GM21360 (cell line): ENCODE measurements around the gene PHKA1.
A peak's percentile ranks its signal among the peaks of the same experiment; 100 is the strongest.
"Not testable (repeated sequence)": the region's sequence is repeated elsewhere in the genome, so short reads cannot be mapped to it uniquely, and the experiment has no call there.

ENCODE experiments used
- ATAC-seq: cut with Tn5 transposase; IDR thresholded peaks from one replicate; pipeline ENCODE4 v1.9.1; 2021; ENCODE audit warnings: mild to moderate bottlenecking, moderate library complexity; ENCODE audit not compliant: unreplicated experiment

The PHKA1 gene

GRCh38 chrX:72713599-72714477, at the start of gene PHKA1:
Gene PHKA1 (minus strand): TSS chrX:72714306. CDS start chrX:72713880, 426 bp downstream.
- peak; percentile 67 for ATAC-seq

DNA sequence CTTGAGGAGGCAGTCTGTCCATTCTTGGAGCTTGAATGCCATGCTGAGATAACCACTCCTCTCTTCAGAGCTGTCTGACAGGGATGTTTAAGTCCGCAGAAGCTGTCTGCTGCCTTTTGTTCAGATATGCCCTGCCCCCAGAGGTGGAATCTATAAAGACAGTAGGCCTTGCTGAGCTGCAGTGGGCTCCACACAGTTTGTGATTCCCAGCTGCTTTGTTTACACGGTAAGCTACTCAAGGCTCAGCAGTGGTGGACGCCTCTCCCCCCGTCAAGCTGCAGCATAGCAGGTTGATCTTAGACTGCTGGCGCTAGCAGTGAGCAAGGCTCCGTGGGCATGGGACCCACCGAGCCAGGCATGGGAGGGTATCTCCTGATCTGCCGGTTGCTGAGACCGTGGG, 46.3 kb upstream of the PHKA1 start:
- not testable (repeated sequence) for ATAC-seq

- not testable (repeated sequence) for ATAC-seq
Measured at GRCh38 chrX:72748545-72748944, 34.4 kb upstream of the PHKA1 start.

DNA sequence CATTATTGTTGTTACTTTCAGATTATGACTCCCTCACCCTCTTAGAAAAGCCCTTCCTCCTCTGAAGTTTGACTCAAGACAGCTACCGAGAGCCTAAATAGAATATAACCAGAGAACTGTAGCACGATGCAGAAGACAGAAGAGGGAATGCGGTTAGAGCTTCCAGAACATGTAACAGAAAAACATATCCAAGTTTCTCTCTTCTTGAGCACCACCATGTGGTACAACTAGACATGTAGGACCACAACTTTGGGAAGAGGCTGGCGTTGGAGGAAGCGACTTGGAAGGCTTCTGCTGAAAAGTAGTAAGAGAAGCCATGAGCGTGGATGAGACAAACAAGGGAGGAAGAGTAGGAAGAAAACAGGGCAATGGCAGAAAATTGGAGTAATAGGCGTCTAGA, 31.4 kb upstream of the PHKA1 start:
- not testable (repeated sequence) for ATAC-seq

- ATAC-seq, result no peak
Measured at GRCh38 chrX:72735561-72735960, 21.5 kb upstream of the PHKA1 start.

DNA sequence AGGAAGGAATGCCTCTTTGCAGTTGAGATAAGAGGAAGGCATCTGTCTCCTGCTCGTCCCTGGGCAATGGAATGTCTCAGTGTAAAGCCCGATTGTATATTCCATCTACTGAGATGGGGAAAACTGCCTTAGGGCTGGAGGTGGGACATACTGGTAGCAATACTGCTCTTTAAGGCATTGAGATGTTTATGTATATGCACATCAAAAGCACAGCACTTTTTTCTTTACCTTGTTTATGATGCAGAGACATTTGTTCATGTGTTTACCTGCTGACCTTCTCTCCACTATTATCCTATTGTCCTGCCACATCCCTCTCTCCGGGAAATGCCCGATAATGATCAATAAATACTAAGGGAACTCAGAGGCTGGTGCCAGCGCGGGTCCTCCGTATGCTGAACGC, 19.5 kb upstream of the PHKA1 start:
- ATAC-seq, result not testable (repeated sequence)

GRCh38 chrX:72727846-72728245, 13.7 kb upstream of the PHKA1 start:
- no peak for ATAC-seq

- ATAC-seq, result no peak
Measured at GRCh38 chrX:72716766-72717165, 2.7 kb upstream of the PHKA1 start.

DNA sequence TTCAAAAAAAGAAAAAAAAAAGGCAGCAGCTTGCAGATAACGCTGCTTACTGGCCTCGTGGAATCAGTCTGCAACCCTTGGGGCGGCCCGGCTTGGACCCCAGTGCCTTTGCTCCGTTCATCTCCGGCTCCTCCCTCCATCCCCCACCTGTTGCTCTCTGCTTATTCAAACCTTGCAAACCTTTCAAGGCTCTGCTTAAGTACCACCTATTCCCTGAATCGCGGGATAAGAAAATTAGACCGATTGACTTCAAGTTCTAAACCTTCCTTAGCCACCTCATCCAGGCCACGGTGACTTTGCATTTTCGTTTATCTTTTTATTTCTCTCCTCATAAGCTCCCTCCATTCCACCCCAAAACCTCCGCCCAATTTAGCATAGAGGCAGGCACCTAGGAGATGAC, 1.4 kb upstream of the PHKA1 start:
- no peak for ATAC-seq

DNA sequence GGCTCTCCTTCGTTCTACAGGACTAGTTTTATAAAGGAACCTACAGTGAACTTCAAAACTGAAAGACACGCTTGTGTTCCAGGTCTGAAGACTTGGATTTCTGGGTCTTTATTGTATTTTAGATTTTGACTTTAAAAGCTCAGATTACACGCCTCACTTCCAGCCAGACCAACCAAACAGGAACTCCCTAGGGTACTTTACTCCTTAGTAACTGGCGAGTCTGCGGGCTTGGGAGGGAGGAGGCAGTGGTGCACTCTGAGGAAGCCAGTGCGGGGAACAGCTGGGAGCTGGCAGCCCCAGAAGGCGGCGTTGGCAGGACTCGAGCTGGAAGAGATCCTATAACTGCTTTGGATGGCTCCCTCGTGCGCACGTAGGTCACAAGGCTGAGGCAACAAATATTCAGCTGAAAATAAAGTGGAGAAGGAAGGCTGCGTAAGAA, 391 bp upstream of the PHKA1 start:
- ATAC-seq, result peak; percentile 28

GRCh38 chrX:72713130-72713529, 976 bp downstream of the PHKA1 start:
- ATAC-seq, result no peak

GRCh38 chrX:72712094-72712755, 1.9 kb downstream of the PHKA1 start:
- ATAC-seq, result no peak

- ATAC-seq, result no peak
Measured at GRCh38 chrX:72705814-72706213, 8.3 kb downstream of the PHKA1 start.

DNA sequence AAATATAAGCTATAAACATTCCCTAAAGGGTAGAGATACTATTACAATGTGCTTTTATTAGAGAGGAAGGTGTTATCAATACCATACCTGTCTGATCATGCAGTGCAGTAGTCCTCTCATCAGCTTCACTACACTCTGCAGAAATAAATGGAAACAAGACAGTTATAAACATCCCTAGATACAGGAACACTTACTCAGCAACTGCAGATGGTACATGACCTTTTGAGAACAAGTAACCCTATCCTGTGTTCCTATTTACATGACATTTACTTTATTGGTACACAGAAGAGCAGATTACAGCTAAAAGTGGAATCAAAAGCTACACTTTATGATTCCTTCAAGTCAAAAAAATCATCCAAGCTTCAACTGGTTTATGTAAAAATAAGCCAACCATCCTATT, 9.0 kb downstream of the PHKA1 start:
- ATAC-seq, result no peak

DNA sequence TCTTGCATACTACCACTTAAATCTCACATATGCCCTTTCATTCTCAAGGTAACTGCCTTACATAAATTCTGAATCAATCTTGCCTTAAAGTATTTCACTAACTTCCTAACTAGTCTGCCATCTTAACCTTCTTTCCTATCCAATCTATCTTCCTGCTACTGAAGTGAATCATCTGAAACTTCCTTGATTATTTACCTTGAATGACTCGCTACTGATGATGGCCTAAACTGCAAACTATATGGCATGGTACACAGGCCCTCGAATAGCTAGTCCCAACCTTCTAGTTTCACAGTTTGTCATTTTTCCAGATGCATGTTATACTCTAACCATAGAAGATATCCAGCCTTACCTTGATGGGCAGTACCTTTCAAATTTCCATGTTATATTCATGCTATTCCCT, 19.9 kb downstream of the PHKA1 start:
- no peak for ATAC-seq

- ATAC-seq, result no peak
Measured at GRCh38 chrX:72693477-72693876, 20.6 kb downstream of the PHKA1 start.

DNA sequence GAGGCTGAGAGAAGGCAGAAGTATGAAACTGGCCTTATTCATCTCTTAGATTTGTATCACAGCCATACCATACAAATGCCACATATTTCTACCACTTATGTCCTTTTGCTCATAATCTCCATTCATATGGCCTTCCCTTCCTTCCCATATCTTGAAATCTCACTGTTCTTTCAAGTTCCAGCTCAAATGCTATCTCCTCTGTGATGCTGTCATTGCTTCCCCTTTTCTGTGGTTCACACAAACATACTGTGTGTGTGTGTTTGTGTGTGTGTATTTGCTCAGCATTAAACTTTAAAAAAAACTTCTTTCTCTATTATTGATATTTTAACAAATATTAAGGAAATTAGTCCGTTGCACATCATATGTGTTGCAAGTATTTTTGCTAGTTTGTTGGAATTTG, 26.7 kb downstream of the PHKA1 start:
- ATAC-seq, result no peak

- ATAC-seq, result no peak
Measured at GRCh38 chrX:72685810-72686456, 28.2 kb downstream of the PHKA1 start.

DNA sequence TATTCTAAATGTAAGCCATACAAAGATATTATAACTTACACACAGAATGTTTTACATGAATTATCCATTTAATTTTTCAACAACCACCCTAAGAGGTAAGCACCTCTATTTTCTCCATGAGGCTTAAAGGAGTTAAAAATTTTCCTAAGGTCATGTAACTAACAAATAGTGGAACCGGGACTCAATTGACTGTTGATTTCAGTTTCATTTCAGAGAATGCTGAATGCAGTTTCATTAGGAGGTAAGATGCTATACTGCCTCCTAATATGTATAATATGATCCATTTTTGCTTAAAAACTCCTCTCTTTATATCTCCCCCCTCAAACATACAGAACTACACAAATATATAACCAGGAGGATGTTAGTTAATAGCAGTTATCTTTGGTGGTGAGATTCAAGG, 29.1 kb downstream of the PHKA1 start:
- no peak for ATAC-seq

- no peak for ATAC-seq
Measured at GRCh38 chrX:72683631-72684030, 30.5 kb downstream of the PHKA1 start.

- ATAC-seq, result no peak
Measured at GRCh38 chrX:72676465-72676864, 37.6 kb downstream of the PHKA1 start.

GRCh38 chrX:72673951-72674350, 40.2 kb downstream of the PHKA1 start:
- ATAC-seq, result not testable (repeated sequence)
